Lung (tissue), 12 donors: ENCODE measurements around the gene ZNF221. TPM values are rescaled to one million over a fixed set of nuclear protein-coding genes. Genes with fewer than 3 reads are reported as not detected.

Source experiments
- ATAC-seq: fragments of 200-7000 bp; cut with Tn5 transposase; one replicate; pipeline ENCODE4 v1.9.1; 2020; ENCODE audit warnings: moderate number of reproducible peaks; ENCODE audit not compliant: insufficient read depth, low FRiP score
- DNase-seq, 3 donors: peaks; one replicate each; pipeline ENCODE4 v3.0.0-alpha.2; 2013 to 2017
- H3K27ac ChIP-seq, 2 donors: one replicate each; pipeline ENCODE4 v1.5.1; 2013; ENCODE audit warnings: mild to moderate bottlenecking in 2 of 2, moderate library complexity in 2 of 2, control low read depth in 1 of 2, inconsistent platforms in 1 of 2, low read depth in 1 of 2, low read length in 1 of 2
- H3K27me3 ChIP-seq, 3 donors: one replicate each; pipeline ENCODE4 v1.5.1; 2013; ENCODE audit warnings: low read length in 2 of 3; ENCODE audit not compliant: control insufficient read depth in 3 of 3, insufficient read depth in 3 of 3
- H3K36me3 ChIP-seq, 4 donors: one replicate each; pipeline ENCODE4 v1.5.1; 2013; ENCODE audit warnings: low read length in 4 of 4, mild to moderate bottlenecking in 1 of 4, moderate library complexity in 1 of 4; ENCODE audit not compliant: control insufficient read depth in 4 of 4, insufficient read depth in 4 of 4
- H3K4me1 ChIP-seq, 5 donors: one replicate each; pipeline ENCODE4 v1.5.1; 2013; ENCODE audit warnings: low read length in 5 of 5, mild to moderate bottlenecking in 2 of 5, moderate library complexity in 1 of 5; ENCODE audit not compliant: control insufficient read depth in 5 of 5, insufficient read depth in 5 of 5
- H3K4me3 ChIP-seq: one replicate; pipeline ENCODE4 v1.5.1; 2013; ENCODE audit warnings: mild to moderate bottlenecking, control low read depth, moderate library complexity
- H3K9ac ChIP-seq, 2 donors: one replicate each; pipeline ENCODE4 v1.5.1; 2013; ENCODE audit warnings: low read length in 2 of 2, control low read depth in 1 of 2; ENCODE audit not compliant: insufficient read depth in 1 of 2
- H3K9me3 ChIP-seq, 4 donors: one replicate each; pipeline ENCODE4 v1.5.1; 2013; ENCODE audit warnings: low read length in 3 of 4, mild to moderate bottlenecking in 1 of 4, moderate library complexity in 1 of 4; ENCODE audit not compliant: control insufficient read depth in 4 of 4, insufficient read depth in 3 of 4
- WGBS, 2 donors: extraction: QIAGEN DNeasy Blood & Tissue Kit; methylation state at CpG; one replicate each; pipeline ENCODE4 v1.1.7; 2013; 5-methylcytosine and 5-hydroxymethylcytosine counted together
- polyA plus RNA-seq, 2 donors: library from polyadenylated mRNA; stranded (reverse); fragments of 200-250 nt; gene quantifications; one replicate each; pipeline ENCODE4 v1.2.1, GENCODE V29; 2013
- total RNA-seq, 2 donors: library from RNA; depleted of rRNA in 1 of 2; stranded (reverse); fragments of >200 nt in 1 of 2; gene quantifications; one replicate each; pipeline ENCODE4 v1.2.1, GENCODE V29; 2014 to 2021
- TF ChIP-seq, protein P1 (sequence below): IDR thresholded peaks from 2 replicates; pipeline ENCODE4 v1.5.1; 2012; ENCODE audit warnings: mild to moderate bottlenecking; ENCODE audit errors: control extremely low read depth, extremely low read depth
- donor health status: control.
- donor health status: control.
- donor health status: Bipolar disorder and iron deficiency.
- donor health status: healthy.
- donor health status: DM: yes; HTN: yes; CAD: no.

The ZNF221 gene
- total and polyA plus RNA-seq, 4 donors: 0.71 to 13.1 (median 1.7) TPM

GRCh38 chr19:43934055-43934984, 16.7 kb upstream of the ZNF221 start:
- H3K36me3 ChIP-seq: peaks cover 13 to 34% (median 24%) of the 10 kb centered on the region in 4 donors
- peak overlapping the region; percentile 87 to 96 for H3K27ac ChIP-seq
- no peak for ATAC-seq
- WGBS, 2 donors: 5 to 9% methylated on average over 15 of the region's 15 CpGs
- peak overlapping the region; percentile 89 for H3K4me3 ChIP-seq
- H3K4me1 ChIP-seq: peaks cover 0 to 9% (median 3%) of the 10 kb centered on the region in 5 donors
- no peaks in the 10 kb centered on the region for H3K27me3 ChIP-seq
- peaks cover 0 to 6% (median 0%) of the 10 kb centered on the region in 4 donors for H3K9me3 ChIP-seq
- no peak for DNase-seq
- TF ChIP-seq, protein P1, sequence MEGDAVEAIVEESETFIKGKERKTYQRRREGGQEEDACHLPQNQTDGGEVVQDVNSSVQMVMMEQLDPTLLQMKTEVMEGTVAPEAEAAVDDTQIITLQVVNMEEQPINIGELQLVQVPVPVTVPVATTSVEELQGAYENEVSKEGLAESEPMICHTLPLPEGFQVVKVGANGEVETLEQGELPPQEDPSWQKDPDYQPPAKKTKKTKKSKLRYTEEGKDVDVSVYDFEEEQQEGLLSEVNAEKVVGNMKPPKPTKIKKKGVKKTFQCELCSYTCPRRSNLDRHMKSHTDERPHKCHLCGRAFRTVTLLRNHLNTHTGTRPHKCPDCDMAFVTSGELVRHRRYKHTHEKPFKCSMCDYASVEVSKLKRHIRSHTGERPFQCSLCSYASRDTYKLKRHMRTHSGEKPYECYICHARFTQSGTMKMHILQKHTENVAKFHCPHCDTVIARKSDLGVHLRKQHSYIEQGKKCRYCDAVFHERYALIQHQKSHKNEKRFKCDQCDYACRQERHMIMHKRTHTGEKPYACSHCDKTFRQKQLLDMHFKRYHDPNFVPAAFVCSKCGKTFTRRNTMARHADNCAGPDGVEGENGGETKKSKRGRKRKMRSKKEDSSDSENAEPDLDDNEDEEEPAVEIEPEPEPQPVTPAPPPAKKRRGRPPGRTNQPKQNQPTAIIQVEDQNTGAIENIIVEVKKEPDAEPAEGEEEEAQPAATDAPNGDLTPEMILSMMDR: no peak
- H3K9ac ChIP-seq: peak overlapping the region; percentile 35 to 50

- 0% methylated on average over 41 to 42 of the region's 42 CpGs for WGBS, 2 donors
- Histone ChIP-seq H3K4me1 (peaks cover 0 to 9% (median 3%) of the 10 kb centered on the region in 5 donors), H3K9ac (peak within 1 kb of the TSS; percentile 35 to 50), H3K36me3 (peaks cover 6 to 26% (median 16%) of the 10 kb centered on the region in 4 donors), H3K4me3 (peak within 1 kb of the TSS; percentile 89), H3K27me3 (no peaks in the 10 kb centered on the region), H3K27ac (peak within 1 kb of the TSS; percentile 87 to 96), H3K9me3 (peaks cover 0 to 3% (median 0%) of the 10 kb centered on the region in 4 donors)
- TF ChIP-seq, protein P1: no peak
- peak; percentile 92 to 96 (median 96) for DNase-seq
- peak; percentile 99 for ATAC-seq
These were observed 15.9 kb upstream of the ZNF221 start, which contains the start of gene ZNF45 for GRCh38 chr19:43934985-43935708. TSS of gene ZNF45 (minus strand) at chr19:43935282. CDS start at chr19:43922185, 13,097 bp downstream.

GRCh38 chr19:43936188-43936587, 14.8 kb upstream of the ZNF221 start:
- H3K9ac ChIP-seq: no peak overlapping the region
- H3K36me3 ChIP-seq: peaks cover 5 to 17% (median 12%) of the 10 kb centered on the region in 4 donors
- H3K4me3 ChIP-seq: no peak overlapping the region
- ATAC-seq (no peak), DNase-seq (peak in 1 of 3 donors; percentile 22)
- 76 to 79% methylated on average over 5 of the region's 5 CpGs for WGBS, 2 donors
- no peaks in the 10 kb centered on the region for H3K27me3 ChIP-seq
- H3K4me1 ChIP-seq: peaks cover 0 to 9% (median 3%) of the 10 kb centered on the region in 5 donors
- TF ChIP-seq, protein P1: no peak
- H3K9me3 ChIP-seq: no peaks in the 10 kb centered on the region
- H3K27ac ChIP-seq: no peak overlapping the region
